Naive thymus-derived CD4-positive, alpha-beta T cell (primary cell): Measurements from ENCODE around the gene NRP1. TPM values are rescaled to one million over a fixed set of nuclear protein-coding genes. Genes with fewer than 3 reads are reported as not detected.

ENCODE experiments used
- ATAC-seq: fragments of 150-1000 bp; cut with Tn5 transposase; 2 replicates; pipeline ENCODE4 v1.10.0; 2021; ENCODE audit warnings: mild to moderate bottlenecking, moderate library complexity
- CTCF ChIA-PET: fragments of 350-600 bp; sonication (Branson Sonifier 250); formaldehyde crosslinking; loops from one replicate; lab custom pipeline; 2021; ENCODE audit warnings: antibody characterized with exemption; lab: Charles Lee
- POLR2A ChIA-PET: fragments of 350-600 bp; sonication (Branson Sonifier 250); formaldehyde crosslinking; loops from one replicate; lab custom pipeline; 2021; ENCODE audit warnings: antibody characterized with exemption, inconsistent platforms; lab: Charles Lee
- DNase-seq, 9 donors: peaks; one replicate each; pipeline versions ENCODE4 v3.0.0 to v3.0.0-alpha.2; 2020 to 2022; ENCODE audit warnings: mixed read lengths in 1 of 9
- H3K27ac ChIP-seq: one replicate; pipeline ENCODE4 v1.7.0; 2013; ENCODE audit warnings: mild to moderate bottlenecking, low read depth, low read length, moderate library complexity
- H3K27me3 ChIP-seq, 2 donors: one replicate each; pipeline ENCODE4 v1.7.0; 2013; ENCODE audit warnings: low read length in 2 of 2, mild to moderate bottlenecking in 2 of 2, moderate library complexity in 2 of 2; ENCODE audit not compliant: control insufficient read depth in 2 of 2, insufficient read depth in 2 of 2
- H3K36me3 ChIP-seq, 3 experiments: 1 replicate in 2 of 3; 2 replicates in 1 of 3; pipeline ENCODE4 v1.7.0; 2013; ENCODE audit warnings: low read length in 3 of 3, mild to moderate bottlenecking in 3 of 3, moderate library complexity in 1 of 3; ENCODE audit not compliant: insufficient read depth in 3 of 3, control insufficient read depth in 2 of 3
- H3K4me1 ChIP-seq, 2 donors: one replicate each; pipeline ENCODE4 v1.7.0; 2013; ENCODE audit warnings: low read length in 2 of 2, mild to moderate bottlenecking in 2 of 2, moderate library complexity in 1 of 2; ENCODE audit not compliant: control insufficient read depth in 2 of 2, insufficient read depth in 2 of 2
- H3K4me3 ChIP-seq: 2 replicates; pipeline ENCODE4 v1.7.0; 2013; ENCODE audit warnings: mild to moderate bottlenecking, low read length
- H3K9me3 ChIP-seq, 3 experiments: 1 replicate in 2 of 3; 2 replicates in 1 of 3; pipeline ENCODE4 v1.7.0; 2013; ENCODE audit warnings: low read length in 3 of 3; ENCODE audit not compliant: control insufficient read depth in 2 of 3
- H3K27ac Mint-ChIP-seq, 9 donors: one replicate each; pipeline ENCODE4 v1.8.0; 2020 to 2022; ENCODE audit warnings: mixed read lengths in 9 of 9, mild to moderate bottlenecking in 8 of 9, moderate library complexity in 5 of 9, inconsistent platforms in 2 of 9
- H3K27me3 Mint-ChIP-seq, 5 donors: one replicate each; pipeline ENCODE4 v1.8.0; 2021 to 2022; ENCODE audit warnings: mixed read lengths in 5 of 5, mild to moderate bottlenecking in 1 of 5
- H3K36me3 Mint-ChIP-seq, 5 donors: one replicate each; pipeline ENCODE4 v1.8.0; 2020 to 2022; ENCODE audit warnings: mixed read lengths in 5 of 5, mild to moderate bottlenecking in 3 of 5, inconsistent platforms in 1 of 5
- H3K4me1 Mint-ChIP-seq, 7 donors: one replicate each; pipeline ENCODE4 v1.8.0; 2020 to 2022; ENCODE audit warnings: mixed read lengths in 7 of 7, mild to moderate bottlenecking in 3 of 7, inconsistent platforms in 1 of 7
- H3K4me3 Mint-ChIP-seq, 10 donors: one replicate each; pipeline ENCODE4 v1.8.0; 2020 to 2022; ENCODE audit warnings: mild to moderate bottlenecking in 10 of 10, mixed read lengths in 10 of 10, moderate library complexity in 6 of 10, inconsistent platforms in 2 of 10
- H3K9me3 Mint-ChIP-seq, 11 donors: one replicate each; pipeline ENCODE4 v1.8.0; 2020 to 2022; ENCODE audit warnings: mixed read lengths in 11 of 11, mild to moderate bottlenecking in 4 of 11, inconsistent platforms in 1 of 11, moderate library complexity in 1 of 11
- intact Hi-C, 2 donors: fragments of 100-400 bp; cut with micrococcal nuclease; formaldehyde crosslinking; loops; one replicate each; pipeline ENCODE4 v1.15.1; 2023
- polyA plus RNA-seq, 2 donors: library from polyadenylated mRNA; unstranded; fragments of 300-500 nt; fragmentation: Illumina TruSeq; gene quantifications; one replicate each; pipeline ENCODE4 v1.2.3, GENCODE V29; 2021
- total RNA-seq, 6 experiments: library from RNA in 5 of 6; stranded (reverse) in 5 of 6; gene quantifications; 1 replicate in 5 of 6; 2 replicates in 1 of 6; pipeline ENCODE4 v1.2.3 and lab custom pipeline; 2021 to 2026

NRP1 gene
- total and polyA plus RNA-seq, 7 experiments from 2014 or later: 0.72 to 4.6 (median 1.6) TPM; not detected in 2

GRCh38 chr10:33333260-33334101, 986 bp downstream of the NRP1 start:
- Mint-ChIP-seq H3K27me3 (peaks cover 55 to 77% (median 69%) of the 10 kb centered on the region in 5 donors), H3K27ac (peak overlapping the region in 2 of 9 donors; percentile 13 to 60), H3K4me1 (peaks cover 10 to 39% (median 27%) of the 10 kb centered on the region in 7 donors), H3K36me3 (no peaks in the 10 kb centered on the region), H3K4me3 (peak overlapping the region; percentile 73 to 91 (median 80)), H3K9me3 (peaks cover 0 to 3% (median 0%) of the 10 kb centered on the region in 11 donors)
- Histone ChIP-seq H3K36me3 (no peaks in the 10 kb centered on the region), H3K27me3 (peaks cover 18 to 21% of the 10 kb centered on the region in 2 donors), H3K4me3 (peak overlapping the region; percentile 59), H3K9me3 (no peaks in the 10 kb centered on the region), H3K4me1 (peaks cover 8 to 12% of the 10 kb centered on the region in 2 donors), H3K27ac (no peak overlapping the region)
- intact Hi-C loops: loop anchor here in 1 of 2 donors (5.0 kb wide), 1 partner anchor 86 kb away; no protein-coding TSS in a partner anchor
- ATAC-seq (peak; percentile 49), DNase-seq (peak in 6 of 9 donors; percentile 16 to 38 (median 26))
- ChIA-PET POLR2A (interaction anchor here (0.7 to 1.2 kb wide), 2 partner anchors 12 to 144 kb away, joined by 3 read pairs; no protein-coding TSS in a partner anchor), CTCF (interaction anchor here (1.0 to 1.7 kb wide), 4 partner anchors 10 to 140 kb away, joined by 3 to 5 read pairs (median 4); no protein-coding TSS in a partner anchor)

- Histone ChIP-seq H3K27ac (no peak overlapping the region), H3K4me3 (no peak overlapping the region), H3K4me1 (peaks cover 8 to 12% of the 10 kb centered on the region in 2 donors), H3K36me3 (no peaks in the 10 kb centered on the region), H3K9me3 (no peaks in the 10 kb centered on the region), H3K27me3 (peaks cover 18 to 21% of the 10 kb centered on the region in 2 donors)
- peaks cover 59 to 77% (median 73%) of the 10 kb centered on the region in 5 donors for H3K27me3 Mint-ChIP-seq
- no peak for ATAC-seq
- no peak overlapping the region for H3K27ac Mint-ChIP-seq
- peaks cover 10 to 39% (median 27%) of the 10 kb centered on the region in 7 donors for H3K4me1 Mint-ChIP-seq
- intact Hi-C loops: loop anchor here in 1 of 2 donors (5.0 kb wide), 1 partner anchor 85 kb away; no protein-coding TSS in a partner anchor
- no peaks in the 10 kb centered on the region for H3K36me3 Mint-ChIP-seq
- H3K9me3 Mint-ChIP-seq: peaks cover 0 to 3% (median 0%) of the 10 kb centered on the region in 11 donors
- no peak for DNase-seq
- peak overlapping the region in 1 of 10 donors; percentile 41 for H3K4me3 Mint-ChIP-seq
- ChIA-PET POLR2A (interaction anchor here (1.1 to 1.3 kb wide), 2 partner anchors 9 to 21 kb away, joined by 3 read pairs; no protein-coding TSS in a partner anchor), CTCF (interaction anchor here (0.7 to 1.7 kb wide), 7 partner anchors 9 to 139 kb away, joined by 3 to 5 read pairs (median 4); no protein-coding TSS in a partner anchor)
Measured at GRCh38 chr10:33332183-33333065, 2.0 kb downstream of the NRP1 start.

GRCh38 chr10:33331379-33331694, 3.1 kb downstream of the NRP1 start:
- POLR2A ChIA-PET: interaction anchor here (1.3 kb wide), 1 partner anchor 22 kb away, joined by 3 read pairs; no protein-coding TSS in a partner anchor

GRCh38 chr10:33330543-33331378, 3.7 kb downstream of the NRP1 start:
- Histone ChIP-seq H3K27ac (no peak overlapping the region), H3K36me3 (no peaks in the 10 kb centered on the region), H3K4me1 (peaks cover 5 to 12% of the 10 kb centered on the region in 2 donors), H3K27me3 (peaks cover 15 to 19% of the 10 kb centered on the region in 2 donors), H3K4me3 (no peak overlapping the region), H3K9me3 (no peaks in the 10 kb centered on the region)
- Mint-ChIP-seq H3K9me3 (peaks cover 0 to 3% (median 0%) of the 10 kb centered on the region in 11 donors), H3K36me3 (no peaks in the 10 kb centered on the region), H3K4me3 (peak overlapping the region in 4 of 10 donors; percentile 2 to 39 (median 30)), H3K4me1 (peaks cover 5 to 29% (median 18%) of the 10 kb centered on the region in 7 donors), H3K27ac (no peak overlapping the region), H3K27me3 (peaks cover 57 to 73% (median 71%) of the 10 kb centered on the region in 5 donors)
- ATAC-seq (peak; percentile 83), DNase-seq (peak; percentile 42 to 74 (median 57))
- POLR2A ChIA-PET: interaction anchor here (1.3 kb wide), 1 partner anchor 23 kb away, joined by 3 read pairs; no protein-coding TSS in a partner anchor
- CTCF ChIA-PET: interaction anchor here (0.6 to 1.3 kb wide), 4 partner anchors 8 to 137 kb away, joined by 3 to 4 read pairs (median 4); no protein-coding TSS in a partner anchor
- intact Hi-C loops: loop anchor here (1.0 to 5.0 kb wide), 6 partner anchors 82 to 1308 kb away; no protein-coding TSS in a partner anchor

More at GRCh38 chr10:33331379-33331694, 3.1 kb downstream of the NRP1 start:
- peaks cover 0 to 3% (median 0%) of the 10 kb centered on the region in 11 donors for H3K9me3 Mint-ChIP-seq
- ATAC-seq: no peak
- H3K36me3 Mint-ChIP-seq: no peaks in the 10 kb centered on the region
- Histone ChIP-seq H3K36me3 (no peaks in the 10 kb centered on the region), H3K4me1 (peaks cover 8 to 12% of the 10 kb centered on the region in 2 donors), H3K27me3 (peaks cover 18 to 21% of the 10 kb centered on the region in 2 donors), H3K4me3 (no peak overlapping the region), H3K27ac (no peak overlapping the region), H3K9me3 (no peaks in the 10 kb centered on the region)
- CTCF ChIA-PET: interaction anchor here (0.6 to 1.4 kb wide), 5 partner anchors 11 to 1323 kb away, joined by 3 to 4 read pairs (median 3); no protein-coding TSS in a partner anchor
- H3K27me3 Mint-ChIP-seq: peaks cover 56 to 73% (median 69%) of the 10 kb centered on the region in 5 donors
- intact Hi-C loops: loop anchor here in 1 of 2 donors (5.0 kb wide), 1 partner anchor 84 kb away; no protein-coding TSS in a partner anchor
- peak overlapping the region in 1 of 10 donors; percentile 24 for H3K4me3 Mint-ChIP-seq
- H3K27ac Mint-ChIP-seq: no peak overlapping the region
- peaks cover 5 to 35% (median 22%) of the 10 kb centered on the region in 7 donors for H3K4me1 Mint-ChIP-seq
- no peak for DNase-seq

GRCh38 chr10:33329178-33329577, 5.3 kb downstream of the NRP1 start:
- Histone ChIP-seq H3K4me3 (no peak overlapping the region), H3K27ac (no peak overlapping the region), H3K9me3 (no peaks in the 10 kb centered on the region), H3K36me3 (no peaks in the 10 kb centered on the region), H3K27me3 (peaks cover 14 to 15% of the 10 kb centered on the region in 2 donors), H3K4me1 (peaks cover 5 to 11% of the 10 kb centered on the region in 2 donors)
- no peaks in the 10 kb centered on the region for H3K36me3 Mint-ChIP-seq
- DNase-seq: no peak
- no peak for ATAC-seq
- intact Hi-C loops: no loop called here
- POLR2A ChIA-PET: no interaction called here
- H3K27ac Mint-ChIP-seq: no peak overlapping the region
- H3K4me1 Mint-ChIP-seq: peaks cover 5 to 22% (median 16%) of the 10 kb centered on the region in 7 donors
- no peak overlapping the region for H3K4me3 Mint-ChIP-seq
- CTCF ChIA-PET: interaction anchor here (0.6 kb wide), 1 partner anchor 13 kb away, joined by 3 read pairs; no protein-coding TSS in a partner anchor
- H3K27me3 Mint-ChIP-seq: peaks cover 57 to 74% (median 65%) of the 10 kb centered on the region in 5 donors
- peaks cover 0 to 3% (median 0%) of the 10 kb centered on the region in 11 donors for H3K9me3 Mint-ChIP-seq
